ENCODE measurements around the gene C16orf89. TPM values are rescaled to one million over a fixed set of nuclear protein-coding genes. Genes with fewer than 3 reads are reported as not detected.

C16orf89 gene
- total RNA-seq, 1 donor from 2014 or later, result 5.0 TPM

DNA sequence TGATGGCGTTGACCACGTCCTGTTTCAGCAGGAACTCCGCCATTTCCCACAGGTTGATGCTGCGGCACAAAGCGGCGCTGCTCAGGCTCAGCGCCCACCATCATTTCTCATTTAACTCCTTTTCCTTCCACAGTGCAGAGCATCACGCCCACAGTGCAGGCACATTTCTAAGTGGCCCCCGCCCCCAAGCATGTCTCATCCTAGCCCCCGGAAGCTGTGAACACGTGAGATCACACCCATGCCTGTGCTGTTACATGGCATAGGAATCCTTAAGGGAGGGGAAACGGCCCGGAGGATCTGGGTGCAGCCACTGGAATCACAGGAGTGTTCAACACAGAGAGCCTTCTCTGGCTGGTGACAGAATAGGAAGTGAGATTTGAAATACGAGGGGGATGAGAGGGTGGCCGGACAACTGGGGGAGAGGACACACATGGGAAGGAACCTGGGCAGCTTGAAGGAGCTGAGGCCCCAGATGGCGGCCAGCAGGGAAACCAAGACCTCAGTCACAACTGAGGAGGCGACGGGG is 36.7 kb downstream of the C16orf89 start:
- peak; percentile 57 for DNase-seq

- no peak for DNase-seq
Measured at GRCh38 chr16:5027575-5028235, 38.1 kb downstream of the C16orf89 start.

GRCh38 chr16:5027086-5027485 is 38.7 kb downstream of the C16orf89 start:
- DNase-seq, result no peak

- no peak for DNase-seq
Measured at GRCh38 chr16:5026664-5027063, 39.1 kb downstream of the C16orf89 start.

GRCh38 chr16:5025171-5025632 is 40.6 kb downstream of the C16orf89 start:
- no peak for DNase-seq

DNA sequence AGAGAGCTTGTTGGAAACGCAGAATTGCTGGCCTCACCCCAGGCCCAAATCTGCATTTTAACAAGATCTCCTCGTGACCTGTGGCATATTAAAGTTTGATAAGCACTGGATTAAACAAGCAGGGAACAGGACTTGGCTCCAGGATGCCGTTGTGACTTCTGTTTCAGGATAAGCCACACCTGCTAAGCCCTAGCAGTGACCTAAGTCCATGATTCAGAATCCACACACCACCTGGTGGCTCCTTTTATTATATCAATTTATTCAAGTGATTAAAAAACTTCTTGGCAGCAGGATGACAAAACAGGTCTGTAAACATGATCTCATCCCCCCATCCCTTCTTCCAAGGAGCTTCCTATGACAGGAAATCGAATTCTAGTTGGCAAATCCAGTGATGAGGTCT is 41.1 kb downstream of the C16orf89 start:
- no peak for DNase-seq

DNA sequence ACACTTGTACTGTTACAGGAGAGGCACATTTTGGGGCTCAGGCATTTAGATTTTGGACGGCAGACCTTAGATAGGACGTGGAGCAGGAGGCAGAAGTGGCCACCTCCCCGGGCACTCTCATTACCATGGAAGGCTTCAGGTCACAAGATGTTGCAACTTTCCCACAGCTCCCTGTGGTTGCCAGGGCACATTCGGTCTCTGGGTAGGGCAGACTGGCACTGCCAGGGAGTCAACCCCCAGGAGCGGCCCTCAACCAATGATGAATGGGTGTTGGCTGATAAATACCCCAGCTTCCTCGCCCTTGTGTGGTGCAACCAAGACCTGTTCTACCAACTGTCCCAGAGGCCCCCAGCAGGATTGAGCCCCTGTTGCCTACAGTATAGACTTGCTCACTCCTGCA is 43.2 kb downstream of the C16orf89 start:
- DNase-seq, result no peak

GRCh38 chr16:5020551-5020950 is 45.2 kb downstream of the C16orf89 start:
- peak; percentile 76 for DNase-seq

GRCh38 chr16:5019775-5020174 is 46.0 kb downstream of the C16orf89 start:
- DNase-seq, result no peak

GRCh38 chr16:5018793-5019192 is 47.0 kb downstream of the C16orf89 start:
- DNase-seq, result no peak

DNA sequence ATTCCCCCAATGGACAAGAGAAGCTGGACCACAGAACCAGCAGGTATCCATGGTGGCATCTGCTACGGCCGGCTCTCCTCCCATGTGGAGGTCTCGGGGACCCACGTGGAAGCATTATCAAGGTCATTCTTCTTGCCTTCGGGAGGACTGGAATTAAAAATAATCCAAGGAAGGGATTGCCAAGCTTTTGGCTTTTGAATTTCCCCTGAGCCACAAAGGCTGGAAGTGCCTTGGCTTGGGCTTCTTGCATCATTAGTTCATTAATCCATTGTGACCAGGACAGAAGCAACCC is 48.1 kb downstream of the C16orf89 start:
- no peak for DNase-seq

DNA sequence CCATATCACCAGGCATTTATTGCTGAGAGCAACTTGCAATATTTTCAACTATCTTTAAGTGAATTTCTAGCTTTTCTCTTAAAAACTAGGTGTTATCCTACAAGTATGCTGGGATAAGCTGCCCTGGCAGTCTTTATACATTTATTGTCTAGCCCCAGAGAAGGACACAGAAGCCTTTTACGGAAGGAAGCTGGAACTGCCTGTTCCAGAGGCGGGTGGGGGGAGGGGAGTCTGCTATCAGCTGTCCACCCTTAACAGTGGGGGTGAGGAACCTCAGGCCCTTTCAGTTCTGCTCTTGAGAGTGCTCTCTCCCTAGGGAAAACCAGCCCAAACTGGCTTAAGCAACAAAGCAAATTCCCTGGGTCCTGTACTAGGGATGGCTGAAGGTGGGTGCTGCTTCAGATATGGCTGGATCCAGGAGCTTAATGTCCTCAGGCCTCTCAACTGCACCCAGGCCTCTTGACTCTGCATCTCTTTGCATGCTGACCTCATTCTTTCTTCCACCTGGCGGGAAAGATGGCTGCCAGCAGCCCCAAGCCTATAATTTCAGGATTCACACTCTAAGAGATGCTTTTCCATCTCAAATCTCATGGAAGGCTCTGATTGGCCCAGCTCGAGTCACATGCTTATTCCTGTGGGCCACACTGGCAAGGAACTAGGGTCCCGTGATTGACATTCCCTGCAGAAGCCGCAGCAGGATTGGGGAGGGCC is 48.6 kb downstream of the C16orf89 start:
- DNase-seq, result no peak

DNA sequence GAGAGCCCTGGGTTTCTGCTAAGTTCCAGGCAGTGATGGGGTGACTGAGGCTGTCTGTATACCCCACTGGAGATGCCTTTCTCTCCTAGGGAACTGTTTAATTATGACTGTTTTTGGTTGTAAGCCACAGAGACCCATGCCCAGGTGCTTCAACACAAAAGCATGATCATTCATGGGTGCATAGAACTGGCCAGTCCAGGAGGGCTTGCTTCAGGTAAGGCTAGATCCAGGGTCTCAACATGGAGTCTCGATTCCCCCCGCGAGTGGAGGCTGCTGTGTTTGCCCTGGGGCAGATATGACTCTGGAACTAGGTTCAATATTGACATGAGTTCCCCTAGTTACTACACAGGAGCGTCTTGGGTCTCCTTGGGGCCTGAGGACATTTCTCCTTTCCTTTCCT is 49.9 kb downstream of the C16orf89 start:
- DNase-seq, result no peak

GRCh38 chr16:5015351-5015750 is 50.4 kb downstream of the C16orf89 start:
- no peak for DNase-seq

DNA sequence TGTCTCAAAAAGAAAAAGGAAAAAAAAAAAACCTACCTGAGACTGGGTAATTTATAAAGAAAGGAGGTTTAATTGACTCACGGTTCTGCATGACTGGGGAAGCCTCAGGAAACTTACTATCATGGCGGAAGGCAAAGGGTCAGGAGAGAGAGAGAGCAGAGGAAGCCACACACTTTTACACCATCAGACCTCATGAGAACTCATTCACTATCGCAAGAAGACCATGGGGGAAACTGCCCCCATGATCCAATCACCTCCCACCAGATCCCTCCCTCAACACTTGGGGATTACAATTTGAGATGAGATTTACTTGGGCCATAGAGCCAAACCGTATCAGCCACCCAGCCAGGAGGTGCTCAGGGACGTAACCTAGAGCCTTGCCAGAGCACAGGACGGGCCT is 52.9 kb downstream of the C16orf89 start:
- DNase-seq, result no peak

- DNase-seq, result no peak
Measured at GRCh38 chr16:5011637-5012036, 54.1 kb downstream of the C16orf89 start.

DNA sequence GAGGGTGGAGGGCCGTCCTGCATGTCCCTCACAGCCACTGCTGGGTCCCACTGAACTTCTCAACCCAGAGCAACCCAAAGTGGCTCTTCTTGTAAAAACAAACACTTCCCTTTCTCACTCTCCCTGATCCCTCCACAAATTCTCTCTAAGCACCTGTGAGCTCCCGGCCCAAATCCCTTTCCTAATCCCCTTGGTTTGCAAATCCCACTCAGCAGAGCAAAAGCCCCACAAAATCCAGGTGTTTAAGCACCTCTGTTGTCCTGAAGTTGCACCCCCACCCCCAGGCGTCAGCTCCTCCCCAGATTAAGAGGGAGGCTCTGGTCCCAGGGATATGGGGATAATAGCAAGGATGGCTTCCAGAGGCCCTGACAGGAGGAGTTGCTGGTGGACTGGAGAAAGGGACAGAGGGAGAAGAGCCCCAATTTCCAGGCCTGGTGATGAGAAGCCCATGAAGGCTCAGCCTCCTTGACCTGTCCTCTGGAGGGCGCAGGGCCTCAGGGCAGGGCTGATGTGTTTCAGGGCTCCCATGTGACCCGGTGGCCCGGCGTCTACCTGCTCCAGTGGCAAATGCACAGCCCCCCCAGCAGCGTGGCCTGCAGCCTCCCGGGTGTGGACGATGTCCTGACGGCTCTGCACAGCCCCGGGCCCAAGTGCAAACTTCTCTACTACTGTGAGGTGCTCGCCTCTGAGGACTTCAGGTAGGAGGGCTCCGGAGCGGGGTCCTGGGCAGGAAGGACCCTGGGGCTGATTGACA is 55.0 kb downstream of the C16orf89 start:
- no peak for DNase-seq

DNA sequence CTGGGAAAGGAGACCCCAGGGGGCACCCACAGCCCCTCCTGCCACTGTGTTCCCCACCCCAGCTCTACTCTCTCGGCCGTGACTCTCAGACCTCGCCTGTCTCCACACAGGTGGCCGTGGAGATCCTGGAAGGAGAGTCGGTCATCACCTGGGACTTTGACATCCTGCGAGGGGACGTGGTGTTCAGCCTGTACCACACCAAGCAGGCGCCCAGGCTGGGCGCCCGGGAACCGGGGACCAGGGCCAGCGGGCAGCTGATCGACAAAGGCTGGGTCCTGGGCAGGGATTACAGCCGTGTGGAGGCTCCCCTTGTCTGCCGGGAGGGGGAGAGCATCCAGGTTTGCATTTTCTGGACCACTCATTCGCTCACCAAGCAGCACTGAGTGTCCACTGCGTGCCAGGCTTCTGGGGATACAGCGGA is 57.4 kb downstream of the C16orf89 start:
- DNase-seq, result no peak

DNA sequence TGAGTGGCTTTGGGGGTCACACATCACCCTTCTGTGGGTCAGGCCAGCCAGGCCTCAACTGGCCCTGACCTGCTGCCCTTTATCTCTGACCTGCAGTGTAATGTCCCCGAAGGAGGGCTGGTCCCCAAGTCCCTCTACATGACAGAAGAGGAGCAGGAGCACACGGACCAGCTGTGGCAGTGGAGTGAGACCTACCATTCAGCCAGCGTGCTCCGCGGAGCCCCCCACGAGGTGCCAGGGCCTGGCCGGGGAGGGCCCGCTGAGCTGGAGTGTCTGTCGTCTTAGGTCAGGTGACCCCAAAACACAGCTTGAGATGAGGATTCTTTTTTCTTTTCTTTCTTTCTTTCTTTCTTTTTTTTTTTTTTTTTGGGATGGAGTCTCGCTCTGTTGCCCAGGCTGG is 58.5 kb downstream of the C16orf89 start:
- DNase-seq, result no peak

DNA sequence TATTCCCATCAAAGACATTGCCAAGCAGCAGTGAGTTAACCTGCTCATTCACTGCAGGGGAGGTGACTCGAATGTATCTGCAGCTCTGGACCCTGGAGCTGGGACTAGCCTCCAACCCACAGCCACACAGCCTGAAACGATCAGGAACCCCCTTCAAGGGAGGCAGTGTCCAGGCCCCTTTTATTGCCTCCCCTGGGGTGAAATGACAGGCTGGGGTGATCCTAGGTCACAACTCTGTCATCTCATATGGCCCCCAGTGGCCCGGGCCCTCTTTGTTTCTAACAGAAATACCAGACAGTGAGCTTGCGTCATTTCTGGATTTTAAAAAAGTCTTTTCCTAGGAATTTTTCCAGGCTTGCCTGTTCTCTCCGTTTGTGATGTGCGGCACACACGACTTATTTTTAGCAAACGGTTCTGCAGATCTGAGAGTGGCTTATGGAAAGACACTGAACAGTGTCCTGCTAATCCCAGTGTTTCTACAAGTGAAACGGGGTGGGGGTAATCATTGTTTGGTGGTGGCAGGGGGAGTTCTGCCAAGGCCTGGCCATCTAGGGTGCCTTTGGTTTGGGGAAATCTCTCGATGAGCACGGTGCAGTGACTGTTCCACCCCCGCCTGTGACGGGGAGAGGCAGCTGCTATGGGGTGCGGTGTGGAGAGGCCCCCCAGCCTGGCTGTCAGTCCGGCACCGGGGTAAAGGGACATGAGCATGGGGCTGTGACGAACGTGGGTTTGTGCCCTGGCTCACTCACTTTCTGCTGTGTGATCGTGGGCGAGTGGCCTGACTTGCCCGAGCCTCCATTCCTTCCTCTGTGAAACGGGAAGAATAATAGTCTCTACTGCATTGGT is 59.2 kb downstream of the C16orf89 start:
- DNase-seq, result no peak

DNA sequence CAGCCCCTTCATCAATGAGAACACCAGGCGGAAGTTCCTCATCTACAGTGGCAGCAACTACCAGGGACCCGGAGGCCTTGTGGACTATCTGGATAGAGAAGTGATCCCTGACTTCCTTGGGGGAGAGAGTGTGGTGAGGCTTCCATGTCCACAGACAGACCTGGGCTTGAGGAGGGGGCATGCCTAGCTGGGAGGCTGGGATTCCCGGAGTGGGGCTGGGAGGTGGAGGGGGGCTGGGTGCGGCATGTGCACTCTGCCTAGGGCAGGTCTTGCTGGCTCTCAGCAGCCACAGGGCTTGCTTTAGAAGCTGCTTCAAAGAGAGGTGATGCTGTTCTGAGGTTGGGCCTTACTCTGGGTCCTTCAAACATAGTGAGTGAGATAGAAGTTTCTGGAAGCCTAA is 59.8 kb downstream of the C16orf89 start:
- no peak for DNase-seq

DNA sequence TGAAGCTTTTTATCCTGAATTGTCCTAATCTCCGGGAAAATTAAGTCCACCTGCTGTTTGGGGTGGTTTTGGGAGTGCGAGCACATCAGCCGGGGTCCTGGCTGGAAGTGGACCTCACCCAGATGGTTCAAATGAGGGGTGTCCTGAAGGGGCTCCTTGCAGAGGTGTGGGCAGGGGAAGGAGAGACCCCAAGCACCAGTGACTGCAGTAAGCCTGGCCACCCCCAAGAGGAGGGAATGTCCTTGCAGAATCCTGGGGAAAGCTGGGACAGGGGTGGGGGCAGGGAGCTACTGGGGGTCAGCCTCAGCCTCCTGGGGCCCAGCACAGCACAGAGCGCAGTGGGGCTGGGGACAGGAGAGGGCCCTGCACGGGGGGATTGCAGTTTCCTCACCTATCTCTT is 61.4 kb downstream of the C16orf89 start:
- no peak for DNase-seq

Measured in occipital lobe (tissue), 2 donors.